ENCODE results near the gene EGFR. TPM values are rescaled to one million over a fixed set of nuclear protein-coding genes. Genes with fewer than 3 reads are reported as not detected.

The EGFR gene
- polyA plus RNA-seq, 1 experiment = 62.6 TPM

GRCh38 chr7:55251313-55251712, 232.5 kb downstream of the EGFR start:
- POLR2A ChIA-PET = no interaction called here
- CTCF ChIA-PET = interaction anchor here (5.7 kb wide), 1 partner anchor 477 kb away, joined by 360 read pairs; no protein-coding TSS in a partner anchor
- Histone ChIP-seq H3K27me3 (ENCODE audit: control insufficient read depth, insufficient read depth, low read length) (no peaks in the 10 kb centered on the region), H3K9me3 (ENCODE audit: control insufficient read depth, insufficient read depth, low read length) (no peaks in the 10 kb centered on the region; the same call in 1 of the 2 replicates), H3K4me3 (ENCODE audit: low read depth, low read length) (no peak overlapping the region), H3K27ac (ENCODE audit: low read depth, low read length) (no peak overlapping the region)
- no peak for TF ChIP-seq CTCF (IDR thresholded peaks at IDR 0.05; ENCODE audit: low read depth, low read length)
- no peak for DNase-seq (ENCODE audit: low read depth, low spot score)

DNA sequence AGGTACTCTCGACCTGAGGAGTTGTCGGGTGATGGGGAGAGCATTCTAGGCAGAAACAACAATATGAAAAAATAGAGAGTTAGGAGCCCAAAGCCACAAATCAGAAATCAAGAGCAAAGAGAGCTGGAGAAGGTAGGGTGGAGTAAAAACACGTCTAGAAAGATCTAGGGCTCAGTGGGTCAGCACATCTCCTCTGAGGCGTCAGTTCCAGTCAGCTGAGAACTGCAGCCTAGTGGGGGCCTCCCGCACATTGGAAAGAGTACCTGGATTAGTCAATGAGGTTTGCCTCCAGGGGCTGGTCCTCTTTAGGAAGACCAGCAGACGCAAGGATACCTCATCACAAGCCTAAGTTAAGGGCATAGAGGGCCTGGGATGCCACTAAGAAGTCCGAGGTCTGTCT, 233.1 kb downstream of the EGFR start:
- H3K4me3 ChIP-seq (ENCODE audit: low read depth, low read length) = no peak overlapping the region
- DNase-seq (ENCODE audit: low read depth, low spot score) = no peak
- H3K9me3 ChIP-seq (ENCODE audit: control insufficient read depth, insufficient read depth, low read length) = no peaks in the 10 kb centered on the region; the same call in 1 of the 2 replicates
- TF ChIP-seq CTCF (IDR thresholded peaks at IDR 0.05; ENCODE audit: low read depth, low read length) = no peak
- ChIA-PET POLR2A (no interaction called here), CTCF (interaction anchor here (1.4 to 5.7 kb wide), 2 partner anchors 463 to 478 kb away, joined by 6 to 360 read pairs; no protein-coding TSS in a partner anchor)
- no peak overlapping the region for H3K27ac ChIP-seq (ENCODE audit: low read depth, low read length)
- H3K27me3 ChIP-seq (ENCODE audit: control insufficient read depth, insufficient read depth, low read length) = no peaks in the 10 kb centered on the region

GRCh38 chr7:55252386-55252785, 233.6 kb downstream of the EGFR start:
- ChIA-PET POLR2A (interaction anchor here (0.5 kb wide), 1 partner anchor 189 kb away, joined by 3 read pairs; no protein-coding TSS in a partner anchor), CTCF (interaction anchor here (0.6 to 5.7 kb wide), 4 partner anchors 36 to 478 kb away, joined by 3 to 360 read pairs (median 4); no protein-coding TSS in a partner anchor)
- no peak for DNase-seq (ENCODE audit: low read depth, low spot score)
- Histone ChIP-seq H3K27me3 (ENCODE audit: control insufficient read depth, insufficient read depth, low read length) (no peaks in the 10 kb centered on the region), H3K27ac (ENCODE audit: low read depth, low read length) (no peak overlapping the region), H3K4me3 (ENCODE audit: low read depth, low read length) (no peak overlapping the region), H3K9me3 (ENCODE audit: control insufficient read depth, insufficient read depth, low read length) (no peaks in the 10 kb centered on the region; the same call in 1 of the 2 replicates)
- no peak for TF ChIP-seq CTCF (IDR thresholded peaks at IDR 0.05; ENCODE audit: low read depth, low read length)

DNA sequence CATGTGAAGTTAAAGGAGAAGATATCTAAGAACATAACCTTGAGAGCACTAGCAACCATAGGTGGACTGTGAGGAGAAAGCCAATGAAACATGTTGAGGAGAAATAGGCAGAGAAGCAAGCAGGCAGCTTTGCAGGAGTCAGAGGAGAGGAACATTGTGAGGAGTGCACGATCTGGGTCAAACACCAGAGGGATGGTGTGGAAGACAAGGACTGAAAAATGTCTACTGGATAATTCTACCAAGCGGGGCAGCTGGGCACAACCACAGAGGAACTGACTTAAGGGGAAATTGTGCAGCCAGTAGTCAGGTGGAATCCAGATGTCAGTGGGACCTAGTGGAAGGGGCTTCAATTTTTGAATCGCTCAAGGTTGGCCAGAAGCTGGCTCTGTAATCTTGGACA, 234.4 kb downstream of the EGFR start:
- ChIA-PET POLR2A (no interaction called here), CTCF (interaction anchor here (0.6 to 5.7 kb wide), 11 partner anchors 36 to 479 kb away, joined by 3 to 360 read pairs (median 6); no protein-coding TSS in a partner anchor)
- no peak for DNase-seq (ENCODE audit: low read depth, low spot score)
- Histone ChIP-seq H3K27ac (ENCODE audit: low read depth, low read length) (no peak overlapping the region), H3K9me3 (ENCODE audit: control insufficient read depth, insufficient read depth, low read length) (no peaks in the 10 kb centered on the region; the same call in 1 of the 2 replicates), H3K4me3 (ENCODE audit: low read depth, low read length) (no peak overlapping the region), H3K27me3 (ENCODE audit: control insufficient read depth, insufficient read depth, low read length) (no peaks in the 10 kb centered on the region)
- no peak for TF ChIP-seq CTCF (IDR thresholded peaks at IDR 0.05; ENCODE audit: low read depth, low read length)

DNA sequence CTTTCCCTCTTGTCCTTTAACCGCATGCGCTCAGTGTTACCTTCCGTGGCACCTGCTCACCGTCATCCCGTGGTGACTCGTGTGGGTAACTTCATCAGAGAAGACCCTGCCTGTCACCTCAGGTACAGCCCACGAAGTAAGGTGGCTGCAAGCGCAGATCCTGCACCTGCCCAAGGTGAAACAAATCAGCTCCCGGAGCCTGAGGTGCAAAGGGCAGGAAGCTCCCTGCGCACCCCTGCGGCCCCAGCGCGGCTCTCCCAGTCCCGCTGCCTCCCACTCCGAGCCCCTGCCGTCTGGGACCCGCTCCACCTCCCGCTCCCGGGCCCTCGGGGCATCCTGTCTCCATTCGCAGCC, 235.4 kb downstream of the EGFR start:
- peak overlapping the region; percentile 21 for H3K27ac ChIP-seq (ENCODE audit: low read depth, low read length)
- no peak for DNase-seq (ENCODE audit: low read depth, low spot score)
- peaks cover 2% of the 10 kb centered on the region for H3K27me3 ChIP-seq (ENCODE audit: control insufficient read depth, insufficient read depth, low read length)
- ChIA-PET POLR2A (interaction anchor here (0.6 to 1.9 kb wide), 8 partner anchors 40 to 496 kb away, joined by 3 to 9 read pairs (median 4); partner anchors contain the start of genes EGFR and SEC61G), CTCF (interaction anchor here (0.5 to 5.7 kb wide), 77 partner anchors 9 to 510 kb away, joined by 3 to 360 read pairs (median 7); partner anchors contain the start of genes EGFR and SEC61G)
- H3K9me3 ChIP-seq (ENCODE audit: control insufficient read depth, insufficient read depth, low read length) = no peaks in the 10 kb centered on the region; the same call in 1 of the 2 replicates
- peak overlapping the region; percentile 70 for H3K4me3 ChIP-seq (ENCODE audit: low read depth, low read length)
- no peak for TF ChIP-seq CTCF (IDR thresholded peaks at IDR 0.05; ENCODE audit: low read depth, low read length)
